Measurements from ENCODE around the gene FGF11.

The FGF11 gene

DNA sequence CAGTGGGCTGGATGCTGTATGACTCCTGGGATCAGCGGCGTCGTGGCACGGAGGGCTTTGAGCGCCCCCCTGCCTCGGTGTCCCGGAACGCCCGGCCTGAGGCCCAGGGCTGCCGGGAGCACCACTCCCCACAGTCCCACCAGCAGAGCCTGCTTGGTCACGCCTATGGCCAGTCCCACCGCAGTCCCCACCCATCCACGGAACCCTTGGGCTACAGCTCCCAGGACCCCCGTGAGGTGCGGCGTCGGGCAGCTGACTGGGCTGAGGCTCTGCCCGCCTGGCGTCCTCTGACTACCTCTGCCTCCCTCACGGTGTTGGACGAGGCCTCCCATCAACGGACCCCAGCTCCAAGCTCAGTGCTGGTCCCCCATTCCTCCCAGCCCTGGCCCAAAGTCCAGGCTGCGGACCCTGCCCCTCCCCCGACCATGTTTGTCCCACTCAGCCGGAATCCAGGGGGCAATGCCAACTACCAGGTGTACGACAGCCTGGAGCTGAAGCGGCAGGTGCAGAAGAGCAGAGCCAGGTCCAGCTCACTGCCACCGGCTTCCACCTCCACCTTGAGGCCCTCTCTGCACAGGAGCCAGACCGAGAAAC is 12.3 kb upstream of the FGF11 start:
- H3K36me3 ChIP-seq = no peaks in the 10 kb centered on the region
- no peaks in the 10 kb centered on the region for H3K9me3 ChIP-seq
- TF ChIP-seq, protein P1, sequence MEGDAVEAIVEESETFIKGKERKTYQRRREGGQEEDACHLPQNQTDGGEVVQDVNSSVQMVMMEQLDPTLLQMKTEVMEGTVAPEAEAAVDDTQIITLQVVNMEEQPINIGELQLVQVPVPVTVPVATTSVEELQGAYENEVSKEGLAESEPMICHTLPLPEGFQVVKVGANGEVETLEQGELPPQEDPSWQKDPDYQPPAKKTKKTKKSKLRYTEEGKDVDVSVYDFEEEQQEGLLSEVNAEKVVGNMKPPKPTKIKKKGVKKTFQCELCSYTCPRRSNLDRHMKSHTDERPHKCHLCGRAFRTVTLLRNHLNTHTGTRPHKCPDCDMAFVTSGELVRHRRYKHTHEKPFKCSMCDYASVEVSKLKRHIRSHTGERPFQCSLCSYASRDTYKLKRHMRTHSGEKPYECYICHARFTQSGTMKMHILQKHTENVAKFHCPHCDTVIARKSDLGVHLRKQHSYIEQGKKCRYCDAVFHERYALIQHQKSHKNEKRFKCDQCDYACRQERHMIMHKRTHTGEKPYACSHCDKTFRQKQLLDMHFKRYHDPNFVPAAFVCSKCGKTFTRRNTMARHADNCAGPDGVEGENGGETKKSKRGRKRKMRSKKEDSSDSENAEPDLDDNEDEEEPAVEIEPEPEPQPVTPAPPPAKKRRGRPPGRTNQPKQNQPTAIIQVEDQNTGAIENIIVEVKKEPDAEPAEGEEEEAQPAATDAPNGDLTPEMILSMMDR (IDR thresholded peaks at IDR 0.05) = no peak
- H3K4me3 ChIP-seq (ENCODE audit: low read depth in 1 of 2, low read length in 1 of 2) = no peak overlapping the region
- no peaks in the 10 kb centered on the region for H3K27me3 ChIP-seq
- no peak overlapping the region for H3K27ac ChIP-seq
- H3K4me1 ChIP-seq (ENCODE audit: control insufficient read depth in 1 of 2, insufficient read depth in 1 of 2, low read depth in 1 of 2, low read length in 1 of 2) = no peaks in the 10 kb centered on the region

DNA sequence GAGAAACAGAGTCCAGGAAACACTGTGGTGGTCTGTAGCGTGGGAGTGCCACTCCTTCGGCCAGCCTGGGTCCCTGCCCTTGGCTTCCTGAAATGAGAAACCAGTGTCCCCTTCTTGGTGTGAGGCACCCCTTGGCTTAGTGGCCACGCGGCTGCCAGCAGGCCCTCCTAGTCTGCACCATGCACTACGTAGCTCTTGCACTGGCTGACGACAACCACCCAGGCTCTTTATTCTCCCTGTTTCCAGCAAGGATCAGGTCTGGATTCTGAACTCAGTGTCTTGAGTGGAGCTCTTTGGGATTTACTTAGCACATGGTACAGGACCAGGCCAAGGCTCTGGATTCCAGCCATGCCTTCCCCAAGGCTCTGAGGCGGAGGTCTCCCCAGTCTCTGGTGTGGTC is 11.8 kb upstream of the FGF11 start:
- no peak overlapping the region for H3K27ac ChIP-seq
- H3K36me3 ChIP-seq = no peaks in the 10 kb centered on the region
- H3K27me3 ChIP-seq = no peaks in the 10 kb centered on the region
- H3K4me1 ChIP-seq (ENCODE audit: control insufficient read depth in 1 of 2, insufficient read depth in 1 of 2, low read depth in 1 of 2, low read length in 1 of 2) = no peaks in the 10 kb centered on the region
- no peak overlapping the region for H3K4me3 ChIP-seq (ENCODE audit: low read depth in 1 of 2, low read length in 1 of 2)
- TF ChIP-seq, protein P1 (IDR thresholded peaks at IDR 0.05) = no peak
- H3K9me3 ChIP-seq = no peaks in the 10 kb centered on the region

DNA sequence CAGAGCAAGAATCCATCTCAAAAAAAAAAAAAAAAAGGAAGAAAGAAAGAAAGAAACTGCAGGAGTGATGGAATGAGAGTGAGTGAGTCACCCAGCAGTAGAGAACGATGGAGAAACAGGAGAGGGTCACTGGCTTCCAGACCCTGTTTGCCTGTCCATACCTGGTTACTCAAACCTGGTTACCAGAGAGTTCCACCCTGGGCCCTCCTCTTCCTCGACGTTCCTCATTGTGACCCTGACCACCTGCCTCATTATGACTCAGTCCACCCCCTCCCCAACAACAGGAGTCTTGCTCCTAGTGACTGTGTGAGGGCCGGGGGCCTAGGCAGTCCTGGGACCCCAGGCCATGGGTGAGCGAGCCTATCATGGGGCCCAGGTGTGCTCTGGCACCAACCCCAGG is 10.8 kb upstream of the FGF11 start, which contains the start of gene SPEM3:
TSS of gene SPEM3 (plus strand) at position 301 of the 400 bp plus-strand sequence. CDS start at position 347, 46 bp downstream.
- Histone ChIP-seq H3K4me3 (ENCODE audit: low read depth in 1 of 2, low read length in 1 of 2) (no peak within 1 kb of the TSS), H3K27ac (no peak within 1 kb of the TSS), H3K9me3 (no peaks in the 10 kb centered on the region), H3K36me3 (no peaks in the 10 kb centered on the region), H3K4me1 (ENCODE audit: control insufficient read depth in 1 of 2, insufficient read depth in 1 of 2, low read depth in 1 of 2, low read length in 1 of 2) (no peaks in the 10 kb centered on the region), H3K27me3 (no peaks in the 10 kb centered on the region)
- TF ChIP-seq, protein P1 (IDR thresholded peaks at IDR 0.05) = no peak

DNA sequence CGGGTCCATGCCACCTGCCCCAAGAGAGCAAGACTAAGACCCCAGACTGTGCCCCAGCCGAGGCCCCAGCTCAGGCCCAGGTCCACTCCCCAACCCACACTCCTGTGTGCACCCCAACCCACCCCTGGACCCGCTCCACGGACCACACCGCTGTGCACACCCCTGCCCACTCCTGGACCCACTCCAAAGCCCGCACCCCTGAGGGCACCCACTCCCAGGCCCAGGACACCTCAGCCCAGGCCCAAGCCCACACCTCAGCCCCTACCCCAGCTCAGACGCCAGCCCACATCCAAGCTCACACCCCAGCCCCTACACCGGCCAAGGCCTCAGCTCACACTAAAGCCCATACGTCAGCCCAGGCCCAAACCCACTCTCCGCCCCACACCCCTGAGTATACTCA is 9.6 kb upstream of the FGF11 start:
- H3K4me1 ChIP-seq (ENCODE audit: control insufficient read depth in 1 of 2, insufficient read depth in 1 of 2, low read depth in 1 of 2, low read length in 1 of 2) = no peaks in the 10 kb centered on the region
- H3K36me3 ChIP-seq = no peaks in the 10 kb centered on the region
- no peak overlapping the region for H3K27ac ChIP-seq
- no peak overlapping the region for H3K4me3 ChIP-seq (ENCODE audit: low read depth in 1 of 2, low read length in 1 of 2)
- TF ChIP-seq, protein P1 (IDR thresholded peaks at IDR 0.05) = no peak
- H3K27me3 ChIP-seq = no peaks in the 10 kb centered on the region
- H3K9me3 ChIP-seq = no peaks in the 10 kb centered on the region

DNA sequence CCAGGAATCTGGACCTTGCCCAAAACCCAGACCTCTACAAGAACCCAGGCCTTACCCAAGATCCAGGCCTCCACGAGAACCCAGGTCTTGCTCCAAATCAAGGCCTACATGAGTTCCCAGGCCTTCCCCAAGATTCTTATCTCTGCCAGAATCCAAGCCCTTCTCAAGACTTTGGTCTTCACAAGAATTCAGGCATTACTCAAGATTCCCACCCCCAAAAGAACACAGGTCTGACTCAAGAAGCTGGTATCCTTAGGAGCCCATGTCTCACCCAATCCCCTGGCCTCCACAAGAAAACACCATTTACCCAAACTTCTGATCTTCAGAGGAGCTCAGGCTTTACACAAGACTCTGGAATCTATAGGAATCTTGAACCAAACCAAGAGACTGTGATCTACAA is 8.1 kb upstream of the FGF11 start:
- no peaks in the 10 kb centered on the region for H3K27me3 ChIP-seq
- H3K4me3 ChIP-seq (ENCODE audit: low read depth in 1 of 2, low read length in 1 of 2) = no peak overlapping the region
- H3K4me1 ChIP-seq (ENCODE audit: control insufficient read depth in 1 of 2, insufficient read depth in 1 of 2, low read depth in 1 of 2, low read length in 1 of 2) = peaks cover 13% of the 10 kb centered on the region in 2 experiments
- H3K9me3 ChIP-seq = no peaks in the 10 kb centered on the region
- H3K27ac ChIP-seq = no peak overlapping the region
- TF ChIP-seq, protein P1 (IDR thresholded peaks at IDR 0.05) = no peak
- no peaks in the 10 kb centered on the region for H3K36me3 ChIP-seq
